K562 (cell line): ENCODE measurements around the gene TMF1. TPM values are rescaled to one million over a fixed set of nuclear protein-coding genes. Genes with fewer than 3 reads are reported as not detected.
A peak's percentile ranks its signal among the peaks of the same experiment; 100 is the strongest.

ENCODE experiments used
- ATF1 ChIP-seq, 2 experiments: fragments of 450-650 bp in 1 of 2; IDR thresholded peaks; 2 replicates each; pipeline ENCODE4 v1.6.1; 2016; ENCODE audit warnings: missing compliant biosample characterization in 1 of 2, missing genetic modification characterization in 1 of 2
- FIP1L1 ChIP-seq: fragments of 200-400 bp; formaldehyde crosslinking; IDR thresholded peaks from 2 replicates; pipeline ENCODE4 v1.6.1; 2018; ENCODE audit warnings: mild to moderate bottlenecking, low read depth, low read length; ENCODE audit not compliant: poor library complexity, severe bottlenecking
- FOXP1 ChIP-seq: sonication (generic); formaldehyde crosslinking; IDR thresholded peaks from 2 replicates; pipeline ENCODE4 v1.8.0; 2022; ENCODE audit warnings: mild to moderate bottlenecking, missing genetic modification reagents
- KHSRP ChIP-seq: fragments of 450-650 bp; IDR thresholded peaks from 2 replicates; pipeline ENCODE4 v1.6.1; 2017
- MYC ChIP-seq, 2 experiments: fragments of 250-450 bp in 1 of 2; sonication (Bioruptor Pico) in 1 of 2; IDR thresholded peaks; 2 replicates each; pipeline versions ENCODE4 v1.5.1 to v1.6.1; 2012 to 2021; ENCODE audit warnings: low read depth in 2 of 2, borderline replicate concordance in 1 of 2, improper control_type of control experiment in 1 of 2, low read length in 1 of 2, mild to moderate bottlenecking in 1 of 2, moderate library complexity in 1 of 2
- POLR2B ChIP-seq: fragments of 450-650 bp; IDR thresholded peaks from 2 replicates; pipeline ENCODE4 v1.6.1; 2018; ENCODE audit warnings: low read depth; ENCODE audit not compliant: partially characterized antibody
- SP1 ChIP-seq: sonication (generic); formaldehyde crosslinking; IDR thresholded peaks from 2 replicates; pipeline ENCODE4 v1.8.1; 2022; ENCODE audit warnings: mild to moderate bottlenecking, missing genetic modification reagents
- SREBF2 ChIP-seq: sonication (generic); formaldehyde crosslinking; IDR thresholded peaks from 2 replicates; pipeline ENCODE4 v1.4.0; 2020; ENCODE audit warnings: mild to moderate bottlenecking, missing genetic modification reagents
- STAT5A ChIP-seq: IDR thresholded peaks from 2 replicates; pipeline ENCODE4 v1.6.1; 2012; ENCODE audit warnings: low read length, inconsistent platforms, borderline replicate concordance
- ZBTB1 ChIP-seq: sonication (generic); formaldehyde crosslinking; IDR thresholded peaks from 2 replicates; pipeline ENCODE4 v1.8.1; 2023; ENCODE audit warnings: missing genetic modification reagents, low read depth, mild to moderate bottlenecking, borderline replicate concordance
- ZNF124 ChIP-seq: sonication (generic); formaldehyde crosslinking; IDR thresholded peaks from 2 replicates; pipeline ENCODE4 v1.8.1; 2022; ENCODE audit warnings: missing genetic modification reagents
- ZNF143 ChIP-seq: sonication (generic); formaldehyde crosslinking; IDR thresholded peaks from 2 replicates; pipeline ENCODE4 v1.9.0; 2022; ENCODE audit warnings: mild to moderate bottlenecking, missing genetic modification reagents
- polyA plus RNA-seq, 8 experiments: library from polyadenylated mRNA; depleted of rRNA in 4 of 8; stranded (reverse) in 5 of 8; unstranded in 3 of 8; fragments of >200 nt; fragmentation: Nextera tagmentation in 2 of 8; fragmentation: Illumina TruSeq in 1 of 8; extraction: Ambion mirVana in 2 of 8; extraction: Trizol in 1 of 8; gene quantifications; 2 replicates each; pipeline versions ENCODE4 v1.2.1 to v1.2.3, GENCODE V29; 2011 to 2014; ENCODE audit warnings: inconsistent platforms in 1 of 8, missing spikeins in 1 of 8
- total RNA-seq, 7 experiments: library from RNA; depleted of rRNA in 6 of 7; stranded (reverse); fragments of >200 nt in 6 of 7; fragmentation: Illumina TruSeq in 2 of 7; extraction: Trizol in 2 of 7; gene quantifications; 2 replicates each; pipeline versions ENCODE4 v1.2.1 to v1.2.3, GENCODE V29; 2011 to 2021; ENCODE audit warnings: low replicate concordance in 1 of 7
- TF ChIP-seq, protein P1 (sequence below), 2 experiments: fragments of 450-650 bp; IDR thresholded peaks; 2 replicates each; pipeline ENCODE4 v1.6.1; 2018; ENCODE audit warnings: mild to moderate bottlenecking in 2 of 2, low read depth in 1 of 2; ENCODE audit not compliant: partially characterized antibody in 2 of 2
- TF ChIP-seq, protein P2 (sequence below): fragments of 450-650 bp; IDR thresholded peaks from 2 replicates; pipeline ENCODE4 v1.6.1; 2016; ENCODE audit warnings: borderline replicate concordance
- TF ChIP-seq, protein P3 (sequence below): fragments of 250-450 bp; sonication (Bioruptor Pico); IDR thresholded peaks from 2 replicates; pipeline ENCODE4 v1.5.0; 2022; ENCODE audit warnings: mild to moderate bottlenecking
- TF ChIP-seq, protein P4 (sequence below): sonication (generic); formaldehyde crosslinking; IDR thresholded peaks from 2 replicates; pipeline ENCODE4 v1.8.1; 2023; ENCODE audit warnings: mild to moderate bottlenecking, missing genetic modification reagents

TMF1 gene
- total and polyA plus RNA-seq, 9 of the 15 experiments (the other 6 are each of a cell fraction or from before 2014, with no cell fraction given) = 3.1 to 13.9 (median 10.3) TPM

DNA sequence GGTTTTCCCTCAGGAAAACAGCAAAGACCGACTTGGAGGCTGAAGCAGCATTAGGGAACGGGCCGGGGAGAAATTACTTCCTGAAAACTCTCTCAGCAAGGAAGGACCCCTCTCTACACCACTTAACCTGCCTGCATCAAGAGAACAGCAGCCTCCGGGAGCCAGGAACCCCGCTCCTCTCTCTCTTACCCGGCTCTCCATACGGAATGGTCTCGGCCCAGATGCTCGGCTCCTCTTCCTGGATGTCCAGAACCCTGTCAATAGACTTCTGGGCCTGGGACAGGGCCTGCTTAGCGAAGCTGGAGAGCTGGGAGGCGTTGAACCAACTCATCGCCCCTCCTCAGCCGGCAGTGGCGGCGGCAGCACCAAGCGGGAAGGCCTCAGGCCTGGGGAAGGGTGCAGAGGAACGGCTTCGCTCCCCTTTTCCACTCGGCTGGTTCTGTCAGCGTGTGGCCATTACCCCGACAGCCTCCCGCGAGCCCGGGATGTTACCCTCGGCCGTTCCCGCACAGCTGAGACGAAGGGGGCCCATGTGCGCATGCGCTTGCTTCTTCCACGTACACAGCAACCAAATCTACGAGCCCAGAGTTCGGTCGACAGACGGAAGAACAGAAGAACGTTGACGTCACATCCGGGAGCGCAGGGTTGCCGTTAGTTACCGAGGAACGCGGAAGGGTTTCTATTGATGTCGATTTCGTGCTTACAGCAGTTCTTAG lies at the start of gene TMF1 (continued):
- TF ChIP-seq ZBTB1 (no peak), POLR2B (peak; percentile 71), MYC (IDR thresholded peaks at IDR 0.05; ENCODE audit: low read depth, low read length) (peak; percentile 36; the same call in 1 of the 2 replicates), MYC (CRISPR knock-in tag; IDR thresholded peaks at IDR 0.05; ENCODE audit: borderline replicate concordance, low read depth) (no peak; the same call in 1 of the 2 replicates), FIP1L1 (no peak), KHSRP (no peak), ZNF124 (CRISPR knock-in tag) (no peak), SREBF2 (CRISPR knock-in tag) (no peak), ZNF143 (CRISPR knock-in tag) (no peak), FOXP1 (CRISPR knock-in tag) (no peak), STAT5A (no peak), SP1 (CRISPR knock-in tag) (no peak), ATF1 (CRISPR knock-in tag; IDR thresholded peaks at IDR 0.05) (no peak), ATF1 (tag; IDR thresholded peaks at IDR 0.05) (peak; percentile 95)
- TF ChIP-seq, protein P1, sequence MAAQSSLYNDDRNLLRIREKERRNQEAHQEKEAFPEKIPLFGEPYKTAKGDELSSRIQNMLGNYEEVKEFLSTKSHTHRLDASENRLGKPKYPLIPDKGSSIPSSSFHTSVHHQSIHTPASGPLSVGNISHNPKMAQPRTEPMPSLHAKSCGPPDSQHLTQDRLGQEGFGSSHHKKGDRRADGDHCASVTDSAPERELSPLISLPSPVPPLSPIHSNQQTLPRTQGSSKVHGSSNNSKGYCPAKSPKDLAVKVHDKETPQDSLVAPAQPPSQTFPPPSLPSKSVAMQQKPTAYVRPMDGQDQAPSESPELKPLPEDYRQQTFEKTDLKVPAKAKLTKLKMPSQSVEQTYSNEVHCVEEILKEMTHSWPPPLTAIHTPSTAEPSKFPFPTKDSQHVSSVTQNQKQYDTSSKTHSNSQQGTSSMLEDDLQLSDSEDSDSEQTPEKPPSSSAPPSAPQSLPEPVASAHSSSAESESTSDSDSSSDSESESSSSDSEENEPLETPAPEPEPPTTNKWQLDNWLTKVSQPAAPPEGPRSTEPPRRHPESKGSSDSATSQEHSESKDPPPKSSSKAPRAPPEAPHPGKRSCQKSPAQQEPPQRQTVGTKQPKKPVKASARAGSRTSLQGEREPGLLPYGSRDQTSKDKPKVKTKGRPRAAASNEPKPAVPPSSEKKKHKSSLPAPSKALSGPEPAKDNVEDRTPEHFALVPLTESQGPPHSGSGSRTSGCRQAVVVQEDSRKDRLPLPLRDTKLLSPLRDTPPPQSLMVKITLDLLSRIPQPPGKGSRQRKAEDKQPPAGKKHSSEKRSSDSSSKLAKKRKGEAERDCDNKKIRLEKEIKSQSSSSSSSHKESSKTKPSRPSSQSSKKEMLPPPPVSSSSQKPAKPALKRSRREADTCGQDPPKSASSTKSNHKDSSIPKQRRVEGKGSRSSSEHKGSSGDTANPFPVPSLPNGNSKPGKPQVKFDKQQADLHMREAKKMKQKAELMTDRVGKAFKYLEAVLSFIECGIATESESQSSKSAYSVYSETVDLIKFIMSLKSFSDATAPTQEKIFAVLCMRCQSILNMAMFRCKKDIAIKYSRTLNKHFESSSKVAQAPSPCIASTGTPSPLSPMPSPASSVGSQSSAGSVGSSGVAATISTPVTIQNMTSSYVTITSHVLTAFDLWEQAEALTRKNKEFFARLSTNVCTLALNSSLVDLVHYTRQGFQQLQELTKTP (IDR thresholded peaks at IDR 0.05; ENCODE audit: low read depth in 1 of 2, partially characterized antibody in 2 of 2) = no peak
- TF ChIP-seq, protein P2, sequence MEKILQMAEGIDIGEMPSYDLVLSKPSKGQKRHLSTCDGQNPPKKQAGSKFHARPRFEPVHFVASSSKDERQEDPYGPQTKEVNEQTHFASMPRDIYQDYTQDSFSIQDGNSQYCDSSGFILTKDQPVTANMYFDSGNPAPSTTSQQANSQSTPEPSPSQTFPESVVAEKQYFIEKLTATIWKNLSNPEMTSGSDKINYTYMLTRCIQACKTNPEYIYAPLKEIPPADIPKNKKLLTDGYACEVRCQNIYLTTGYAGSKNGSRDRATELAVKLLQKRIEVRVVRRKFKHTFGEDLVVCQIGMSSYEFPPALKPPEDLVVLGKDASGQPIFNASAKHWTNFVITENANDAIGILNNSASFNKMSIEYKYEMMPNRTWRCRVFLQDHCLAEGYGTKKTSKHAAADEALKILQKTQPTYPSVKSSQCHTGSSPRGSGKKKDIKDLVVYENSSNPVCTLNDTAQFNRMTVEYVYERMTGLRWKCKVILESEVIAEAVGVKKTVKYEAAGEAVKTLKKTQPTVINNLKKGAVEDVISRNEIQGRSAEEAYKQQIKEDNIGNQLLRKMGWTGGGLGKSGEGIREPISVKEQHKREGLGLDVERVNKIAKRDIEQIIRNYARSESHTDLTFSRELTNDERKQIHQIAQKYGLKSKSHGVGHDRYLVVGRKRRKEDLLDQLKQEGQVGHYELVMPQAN = peak; percentile 75; the same call in 1 of the 2 replicates
- TF ChIP-seq, protein P3, sequence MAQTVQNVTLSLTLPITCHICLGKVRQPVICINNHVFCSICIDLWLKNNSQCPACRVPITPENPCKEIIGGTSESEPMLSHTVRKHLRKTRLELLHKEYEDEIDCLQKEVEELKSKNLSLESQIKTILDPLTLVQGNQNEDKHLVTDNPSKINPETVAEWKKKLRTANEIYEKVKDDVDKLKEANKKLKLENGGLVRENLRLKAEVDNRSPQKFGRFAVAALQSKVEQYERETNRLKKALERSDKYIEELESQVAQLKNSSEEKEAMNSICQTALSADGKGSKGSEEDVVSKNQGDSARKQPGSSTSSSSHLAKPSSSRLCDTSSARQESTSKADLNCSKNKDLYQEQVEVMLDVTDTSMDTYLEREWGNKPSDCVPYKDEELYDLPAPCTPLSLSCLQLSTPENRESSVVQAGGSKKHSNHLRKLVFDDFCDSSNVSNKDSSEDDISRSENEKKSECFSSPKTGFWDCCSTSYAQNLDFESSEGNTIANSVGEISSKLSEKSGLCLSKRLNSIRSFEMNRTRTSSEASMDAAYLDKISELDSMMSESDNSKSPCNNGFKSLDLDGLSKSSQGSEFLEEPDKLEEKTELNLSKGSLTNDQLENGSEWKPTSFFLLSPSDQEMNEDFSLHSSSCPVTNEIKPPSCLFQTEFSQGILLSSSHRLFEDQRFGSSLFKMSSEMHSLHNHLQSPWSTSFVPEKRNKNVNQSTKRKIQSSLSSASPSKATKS (CRISPR knock-in tag) = no peak
- TF ChIP-seq, protein P4, sequence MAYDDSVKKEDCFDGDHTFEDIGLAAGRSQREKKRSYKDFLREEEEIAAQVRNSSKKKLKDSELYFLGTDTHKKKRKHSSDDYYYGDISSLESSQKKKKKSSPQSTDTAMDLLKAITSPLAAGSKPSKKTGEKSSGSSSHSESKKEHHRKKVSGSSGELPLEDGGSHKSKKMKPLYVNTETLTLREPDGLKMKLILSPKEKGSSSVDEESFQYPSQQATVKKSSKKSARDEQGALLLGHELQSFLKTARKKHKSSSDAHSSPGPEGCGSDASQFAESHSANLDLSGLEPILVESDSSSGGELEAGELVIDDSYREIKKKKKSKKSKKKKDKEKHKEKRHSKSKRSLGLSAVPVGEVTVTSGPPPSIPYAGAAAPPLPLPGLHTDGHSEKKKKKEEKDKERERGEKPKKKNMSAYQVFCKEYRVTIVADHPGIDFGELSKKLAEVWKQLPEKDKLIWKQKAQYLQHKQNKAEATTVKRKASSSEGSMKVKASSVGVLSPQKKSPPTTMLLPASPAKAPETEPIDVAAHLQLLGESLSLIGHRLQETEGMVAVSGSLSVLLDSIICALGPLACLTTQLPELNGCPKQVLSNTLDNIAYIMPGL = 0 out of 2 replicates have a peak, but pooled peaks have one; percentile 71
